Fibroblast of the aortic adventitia (primary cell): ENCODE measurements around the gene CD9. TPM values are rescaled to one million over a fixed set of nuclear protein-coding genes. Genes with fewer than 3 reads are reported as not detected.
A peak's percentile ranks its signal among the peaks of the same experiment; 100 is the strongest.

Source experiments
- DNase-seq: peaks from one replicate; pipeline ENCODE4 v3.0.0-alpha.2; 2010; ENCODE audit warnings: low read depth
- H3K4me3 ChIP-seq: 2 replicates; pipeline ENCODE4 v1.5.1; 2011; ENCODE audit warnings: low read depth, mild to moderate bottlenecking, control low read depth, low read length, moderate library complexity
- total RNA-seq: library from RNA; depleted of rRNA; stranded (reverse); fragments of >200 nt; gene quantifications from 2 replicates; pipeline ENCODE4 v1.2.3, GENCODE V29; 2012; ENCODE audit warnings: low replicate concordance
- TF ChIP-seq, protein P1 (sequence below): IDR thresholded peaks from 2 replicates; pipeline ENCODE4 v1.5.1; 2011; ENCODE audit warnings: mild to moderate bottlenecking, low read length, control low read depth, inconsistent platforms; ENCODE audit not compliant: insufficient read depth

CD9 gene
- total RNA-seq, 1 donor, result 407 TPM

DNA sequence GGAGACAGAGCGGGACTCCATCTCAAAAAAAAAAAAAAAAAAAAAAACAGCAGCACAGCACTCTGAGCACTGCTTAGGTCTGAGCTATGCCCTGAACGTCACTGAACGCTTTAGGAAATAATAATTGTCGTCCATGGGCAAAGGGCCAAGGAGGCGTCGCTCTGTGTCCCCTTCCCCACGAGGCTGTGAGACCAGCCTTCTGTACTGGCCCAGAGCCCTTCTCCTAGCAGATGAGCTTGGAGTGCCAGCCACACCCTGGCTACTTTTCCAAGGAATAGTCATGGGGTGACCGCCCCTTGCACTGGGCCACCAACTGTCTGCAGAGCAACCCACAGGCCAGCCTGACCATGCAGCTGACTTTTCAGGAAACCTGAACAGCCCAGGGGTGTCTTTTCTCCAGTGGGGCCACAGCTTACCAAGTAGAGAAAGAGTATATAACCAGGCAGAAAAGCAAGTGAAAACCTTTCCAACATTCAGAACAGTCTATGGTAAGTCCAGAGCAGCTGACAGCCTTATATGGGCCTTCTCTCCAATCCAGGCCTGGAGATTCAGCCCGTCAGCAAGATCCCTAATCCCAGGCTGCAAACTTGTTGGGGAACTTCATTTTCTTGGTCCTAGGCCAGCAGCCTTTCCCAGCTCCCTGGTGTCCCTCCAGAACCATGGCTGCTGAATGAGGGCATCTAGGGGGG, 28.5 kb downstream of the CD9 start:
- peak; percentile 31 for DNase-seq
- no peak overlapping the region for H3K4me3 ChIP-seq
- TF ChIP-seq, protein P1, sequence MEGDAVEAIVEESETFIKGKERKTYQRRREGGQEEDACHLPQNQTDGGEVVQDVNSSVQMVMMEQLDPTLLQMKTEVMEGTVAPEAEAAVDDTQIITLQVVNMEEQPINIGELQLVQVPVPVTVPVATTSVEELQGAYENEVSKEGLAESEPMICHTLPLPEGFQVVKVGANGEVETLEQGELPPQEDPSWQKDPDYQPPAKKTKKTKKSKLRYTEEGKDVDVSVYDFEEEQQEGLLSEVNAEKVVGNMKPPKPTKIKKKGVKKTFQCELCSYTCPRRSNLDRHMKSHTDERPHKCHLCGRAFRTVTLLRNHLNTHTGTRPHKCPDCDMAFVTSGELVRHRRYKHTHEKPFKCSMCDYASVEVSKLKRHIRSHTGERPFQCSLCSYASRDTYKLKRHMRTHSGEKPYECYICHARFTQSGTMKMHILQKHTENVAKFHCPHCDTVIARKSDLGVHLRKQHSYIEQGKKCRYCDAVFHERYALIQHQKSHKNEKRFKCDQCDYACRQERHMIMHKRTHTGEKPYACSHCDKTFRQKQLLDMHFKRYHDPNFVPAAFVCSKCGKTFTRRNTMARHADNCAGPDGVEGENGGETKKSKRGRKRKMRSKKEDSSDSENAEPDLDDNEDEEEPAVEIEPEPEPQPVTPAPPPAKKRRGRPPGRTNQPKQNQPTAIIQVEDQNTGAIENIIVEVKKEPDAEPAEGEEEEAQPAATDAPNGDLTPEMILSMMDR, result no peak

DNA sequence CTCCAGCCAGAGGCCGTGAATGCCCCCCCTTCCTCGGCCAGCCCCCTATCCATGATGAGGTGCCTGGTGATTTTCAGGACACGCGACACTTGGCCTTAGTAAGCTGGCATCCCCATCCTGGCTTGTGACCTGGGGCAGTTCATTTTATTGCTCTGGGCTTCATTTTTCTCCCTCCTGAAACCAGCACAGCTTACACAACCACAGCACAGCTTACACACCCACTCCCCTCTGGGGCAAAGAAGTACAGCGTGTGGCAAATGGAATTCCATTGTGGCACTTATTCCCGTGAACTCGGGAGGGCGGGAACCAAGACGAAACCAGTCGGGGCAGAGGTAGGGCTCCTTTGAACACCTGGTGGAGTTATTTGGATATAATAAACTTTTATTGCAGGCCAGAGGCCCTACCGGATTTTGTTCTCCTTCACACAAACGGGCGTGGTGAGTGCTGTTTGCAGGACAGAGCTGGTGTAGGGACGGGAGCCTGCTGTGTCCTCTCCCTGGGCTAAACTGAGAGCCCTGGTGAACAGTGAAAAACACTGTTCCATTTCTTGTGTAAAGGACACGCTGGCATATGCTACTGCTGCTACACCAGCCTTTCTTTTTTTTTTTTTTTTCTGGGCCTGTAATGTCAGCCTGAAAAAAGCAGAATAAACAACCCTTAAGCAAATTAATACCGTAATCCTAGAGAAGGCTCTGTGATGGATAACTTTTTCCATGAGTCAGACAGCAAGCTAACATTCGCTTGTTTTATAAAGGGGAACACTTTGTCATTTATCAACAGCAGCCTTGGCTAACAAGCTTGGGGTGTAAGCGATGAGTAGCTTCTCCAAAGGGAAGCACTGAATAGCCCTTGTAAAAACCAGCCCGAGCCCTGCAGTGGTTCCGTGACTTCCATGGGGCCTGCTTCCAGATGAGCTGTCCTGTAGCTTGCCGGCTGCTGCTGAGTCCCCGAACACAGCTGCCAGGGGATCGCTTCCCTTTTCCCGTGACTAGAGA, 29.3 kb downstream of the CD9 start:
- no peak overlapping the region for H3K4me3 ChIP-seq

DNA sequence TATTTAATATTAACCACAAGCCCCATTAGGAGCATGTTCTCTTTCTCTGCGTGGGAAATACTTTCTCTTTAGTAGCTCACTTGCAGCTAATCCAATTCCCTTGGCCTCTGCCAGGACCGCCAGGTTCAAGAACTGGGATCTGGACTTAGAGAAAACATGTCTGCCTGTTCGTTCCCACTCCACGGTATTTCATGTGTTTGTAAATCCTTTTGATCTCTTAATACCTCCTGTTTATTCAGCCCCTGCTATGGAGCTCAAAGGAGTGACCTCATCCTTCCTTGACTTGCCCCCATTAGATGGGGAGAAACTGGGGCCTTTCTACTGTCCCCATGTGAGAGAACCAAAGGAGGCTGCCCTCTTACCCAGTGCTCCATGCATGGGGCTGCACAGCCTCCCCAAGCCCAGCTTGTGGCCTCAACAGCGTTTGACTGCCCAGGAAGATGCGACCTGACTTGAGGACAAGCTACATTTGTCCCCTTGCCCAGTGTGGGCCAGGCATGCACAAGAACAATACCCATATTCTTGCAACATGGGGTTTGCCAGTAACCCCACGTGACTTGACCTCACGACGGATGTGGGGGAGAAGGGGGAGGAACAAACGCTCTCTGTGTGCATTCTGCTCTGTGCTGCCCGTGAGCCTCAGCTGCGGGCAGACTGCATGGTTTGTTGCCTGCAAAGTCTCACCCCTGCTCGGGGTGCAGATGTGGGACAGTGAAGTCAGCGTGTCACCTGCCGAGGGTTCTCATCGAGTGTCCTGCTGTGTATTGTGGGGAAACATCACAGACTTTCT, 30.3 kb downstream of the CD9 start:
- no peak overlapping the region for H3K4me3 ChIP-seq
- TF ChIP-seq, protein P1, result no peak
- DNase-seq, result no peak

More for the DNA sequence above, 29.3 kb downstream of the CD9 start:
- TF ChIP-seq, protein P1, result no peak
- DNase-seq, result peak; percentile 94

DNA sequence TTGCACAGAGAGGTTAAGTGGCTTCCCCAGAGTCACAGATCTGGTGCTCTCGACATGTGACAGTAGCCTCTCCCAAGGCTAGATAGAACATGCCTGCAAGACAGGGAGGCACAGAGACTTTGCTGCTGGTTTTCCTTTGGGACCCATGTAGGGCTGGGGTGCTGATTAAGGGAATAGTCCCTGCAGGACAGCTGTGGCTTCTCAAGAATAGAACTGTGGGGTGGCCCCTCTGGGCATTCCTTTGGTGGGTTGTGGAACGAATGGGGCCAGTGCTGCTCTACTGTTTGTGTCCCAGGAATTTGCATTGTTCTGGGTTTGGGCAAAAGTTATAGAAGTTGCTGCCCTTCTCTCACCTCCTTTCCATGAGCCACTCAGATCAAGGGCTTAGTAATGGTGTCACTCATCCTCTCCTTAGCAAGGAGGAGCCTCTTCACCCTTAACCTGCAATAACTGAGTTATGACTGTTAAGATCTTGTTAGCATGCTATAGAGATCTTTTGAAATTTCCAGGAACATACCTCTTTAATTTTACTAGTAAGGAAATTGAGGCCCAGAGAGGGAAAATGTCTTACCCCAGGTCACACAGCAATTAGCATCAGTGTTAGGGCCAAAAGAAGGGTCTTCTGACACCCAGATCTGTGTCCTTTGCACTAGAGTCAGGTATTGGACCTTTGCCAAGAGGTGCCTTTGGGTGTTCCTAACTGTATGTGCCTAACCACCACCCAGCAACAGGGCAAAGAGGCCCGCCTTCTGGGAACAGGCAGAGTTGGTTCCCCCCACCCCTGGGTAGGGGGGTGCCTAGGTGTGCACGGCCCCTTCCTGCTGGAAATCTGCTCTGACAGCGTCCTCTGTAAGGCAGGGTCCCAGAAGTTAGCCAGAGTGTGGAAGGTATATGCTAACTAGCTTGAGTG, 31.4 kb downstream of the CD9 start:
- TF ChIP-seq, protein P1, result no peak
- no peak for DNase-seq

DNA sequence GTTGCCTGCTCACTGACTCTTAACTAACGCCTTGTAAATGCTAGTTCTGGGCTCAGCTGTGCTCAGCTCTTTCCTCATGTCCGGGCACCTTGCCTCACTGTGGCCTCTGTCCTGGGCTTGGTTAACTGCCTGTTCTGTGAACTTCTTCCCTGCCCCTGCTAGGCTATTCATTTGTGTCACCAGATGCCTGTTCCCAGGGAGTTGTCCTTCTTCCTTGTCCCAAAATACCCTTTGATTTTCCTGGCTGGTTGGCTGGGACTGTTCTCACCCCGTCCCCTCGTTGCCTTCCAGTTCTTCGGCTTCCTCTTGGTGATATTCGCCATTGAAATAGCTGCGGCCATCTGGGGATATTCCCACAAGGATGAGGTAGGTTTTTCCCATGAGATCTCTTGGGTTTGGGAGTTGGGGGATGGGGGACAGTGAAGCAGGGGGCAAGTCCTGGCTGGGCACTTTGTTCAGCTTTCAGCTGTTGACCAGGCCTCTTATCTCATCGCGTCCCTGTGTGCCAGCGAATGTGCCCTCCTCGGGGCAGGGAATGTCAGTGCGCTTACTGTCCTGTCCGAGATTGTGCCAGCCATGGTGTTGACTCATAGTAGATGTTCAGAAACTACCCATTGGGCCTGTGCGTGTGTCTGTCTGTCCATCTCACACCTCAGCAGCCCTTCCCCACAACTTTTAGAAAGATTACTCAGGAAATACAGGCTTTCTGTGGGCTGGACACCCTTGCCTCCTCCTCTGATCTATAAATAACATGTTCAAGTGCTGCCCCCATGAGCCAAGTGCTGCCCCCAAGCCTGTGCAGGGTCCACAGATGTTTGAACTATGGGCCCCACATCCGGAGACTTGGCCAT, 33.1 kb downstream of the CD9 start:
- TF ChIP-seq, protein P1, result no peak
- DNase-seq, result no peak
- H3K4me3 ChIP-seq, result no peak overlapping the region

More for the DNA sequence above, 31.4 kb downstream of the CD9 start:
- no peak overlapping the region for H3K4me3 ChIP-seq
